Epidermal melanocyte (primary cell): ENCODE data around the gene POLR1E.
"Not testable (repeated sequence)": the region's sequence is repeated elsewhere in the genome, so short reads cannot be mapped to it uniquely, and the experiment has no call there.

Experiments
- DNase-seq: peaks from one replicate; pipeline ENCODE4 v3.0.0; 2011; ENCODE audit warnings: low spot score; ENCODE audit not compliant: insufficient read length

Gene POLR1E

DNA sequence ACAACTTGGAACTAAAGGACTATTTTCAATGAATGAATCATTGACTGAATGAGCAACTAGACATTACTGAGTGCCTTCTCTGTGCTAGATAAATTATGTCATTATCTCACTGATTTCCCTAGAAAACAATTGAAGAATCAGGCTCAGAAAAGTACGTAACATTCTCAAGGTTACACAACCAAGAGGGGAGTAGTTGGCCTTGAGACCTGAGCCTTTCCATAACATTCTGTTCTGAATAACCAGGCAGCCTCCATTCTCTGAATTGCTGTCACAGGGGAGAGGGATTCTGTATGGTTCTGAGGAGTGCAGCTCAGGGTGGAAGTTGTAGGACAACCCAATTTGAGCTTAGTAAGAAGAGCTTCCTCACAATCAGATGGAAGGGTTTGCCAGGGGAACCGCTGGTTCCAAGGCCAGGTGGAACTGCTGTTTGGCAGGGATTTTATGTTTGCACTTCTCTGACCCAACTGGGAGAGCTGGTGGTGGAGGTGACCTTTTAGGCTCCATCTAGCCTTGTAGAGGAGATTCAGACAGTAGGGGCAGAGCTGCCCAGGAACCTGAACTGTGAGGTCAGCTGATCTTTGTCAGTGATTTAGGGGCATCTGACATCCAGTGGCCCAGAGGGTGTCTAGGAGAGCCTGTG is 16.3 kb downstream of the POLR1E start:
- DNase-seq = no peak

GRCh38 chr9:37503736-37504135 is 18.0 kb downstream of the POLR1E start:
- no peak for DNase-seq

DNA sequence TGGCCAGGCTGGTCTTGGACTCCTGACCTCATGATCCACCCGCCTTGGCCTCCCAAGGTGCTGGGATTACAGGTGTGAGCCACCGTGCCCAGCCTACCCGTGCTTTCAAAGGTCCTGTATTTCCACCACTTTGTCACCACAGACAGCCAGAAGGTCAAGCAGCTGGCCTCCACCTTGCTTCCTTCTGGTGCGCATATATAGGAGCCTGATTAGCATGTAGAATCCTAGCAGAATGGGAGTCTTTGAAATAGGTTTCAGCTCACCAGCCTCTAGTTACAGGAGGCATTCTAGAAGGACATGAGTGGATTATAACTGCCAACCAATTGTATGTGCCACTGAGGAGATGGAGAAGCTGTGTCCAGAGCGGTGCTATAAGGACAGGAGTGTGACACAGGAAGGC is 18.9 kb downstream of the POLR1E start:
- DNase-seq = no peak

DNA sequence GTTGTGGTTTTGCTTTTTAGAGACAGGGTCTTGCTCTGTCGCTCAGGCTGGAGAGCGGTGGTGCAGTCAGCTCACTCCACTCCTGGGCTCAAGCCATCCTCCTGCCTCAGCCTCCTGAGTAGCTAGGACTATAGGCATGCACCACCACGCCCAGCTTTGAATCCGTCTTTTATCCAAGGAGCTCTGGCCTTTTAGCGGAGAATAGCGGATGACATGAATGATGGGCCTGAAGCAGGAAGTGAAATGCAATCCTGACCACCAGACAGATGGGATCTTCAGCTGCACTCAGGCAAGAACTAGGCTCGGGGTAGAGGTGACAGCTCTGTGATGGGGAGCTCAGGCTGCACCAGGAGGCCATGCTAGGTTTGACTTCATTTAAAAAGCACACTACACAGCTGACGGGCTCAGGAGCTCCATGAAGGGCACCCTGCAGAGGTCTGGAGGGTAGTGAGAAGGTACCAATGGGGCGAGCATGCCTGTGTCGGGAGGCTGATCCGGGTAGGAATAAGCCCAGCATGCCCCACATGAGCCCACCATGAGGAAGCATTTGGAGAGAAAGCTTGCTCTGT is 21.9 kb downstream of the POLR1E start:
- no peak for DNase-seq

DNA sequence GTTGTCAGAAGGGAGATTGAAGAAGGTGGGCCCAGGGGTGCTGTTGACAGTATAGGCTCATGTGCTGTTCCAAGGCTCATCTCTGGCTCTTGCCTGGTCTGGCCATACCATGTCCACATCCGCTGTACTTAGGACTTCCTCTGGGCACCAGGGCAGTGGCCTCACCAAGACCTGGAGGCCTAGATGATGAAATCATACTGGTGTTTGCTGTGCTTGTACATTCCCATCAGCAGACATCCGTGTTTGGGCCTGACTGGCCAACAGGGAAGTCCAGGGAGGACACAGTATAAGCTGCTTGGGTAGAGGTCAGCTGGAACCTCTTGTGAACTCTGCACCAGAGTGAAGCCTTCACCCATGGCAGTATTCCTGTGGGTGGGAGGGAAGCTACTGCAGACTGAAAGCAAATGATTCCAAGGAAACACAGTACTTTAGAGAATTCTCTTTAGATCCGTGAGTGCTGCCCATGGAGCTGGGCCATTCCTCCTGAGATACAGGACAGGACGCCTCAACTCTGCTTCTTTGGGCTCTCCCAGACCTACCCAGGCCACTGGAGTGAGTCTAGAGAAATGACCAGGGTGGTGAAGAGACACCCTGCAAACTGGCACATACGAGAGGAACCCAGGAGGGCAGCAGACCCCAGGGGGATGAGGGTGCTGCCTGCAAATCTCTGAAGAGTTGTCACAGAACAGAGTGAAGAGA is 22.5 kb downstream of the POLR1E start:
- DNase-seq = no peak

GRCh38 chr9:37508834-37509206 is 23.1 kb downstream of the POLR1E start:
- DNase-seq = no peak

- no peak for DNase-seq
Observed at GRCh38 chr9:37509536-37509935, 23.8 kb downstream of the POLR1E start.

DNA sequence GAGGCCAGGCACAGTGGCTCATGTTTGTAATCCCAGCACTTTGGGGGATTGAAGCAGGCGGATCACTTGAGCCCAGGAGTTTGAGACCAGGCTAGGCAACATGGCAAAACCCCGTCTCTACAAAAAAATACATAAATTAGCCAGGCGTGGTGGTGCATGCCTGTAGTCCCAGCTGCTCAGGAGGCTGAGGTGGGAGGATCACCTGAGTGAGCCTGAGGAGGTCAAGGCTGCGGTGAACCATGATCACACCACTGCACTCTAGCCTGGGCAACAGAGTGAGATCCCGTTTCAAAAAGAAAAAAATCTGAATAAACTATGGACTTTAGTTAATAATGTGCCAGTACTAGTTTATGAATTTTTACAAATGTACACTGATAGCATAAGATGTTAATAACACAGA is 24.3 kb downstream of the POLR1E start:
- not testable (repeated sequence) for DNase-seq

GRCh38 chr9:37511016-37512010 is 25.6 kb downstream of the POLR1E start:
- DNase-seq = no peak

GRCh38 chr9:37512437-37512836 is 26.7 kb downstream of the POLR1E start:
- DNase-seq = no peak

DNA sequence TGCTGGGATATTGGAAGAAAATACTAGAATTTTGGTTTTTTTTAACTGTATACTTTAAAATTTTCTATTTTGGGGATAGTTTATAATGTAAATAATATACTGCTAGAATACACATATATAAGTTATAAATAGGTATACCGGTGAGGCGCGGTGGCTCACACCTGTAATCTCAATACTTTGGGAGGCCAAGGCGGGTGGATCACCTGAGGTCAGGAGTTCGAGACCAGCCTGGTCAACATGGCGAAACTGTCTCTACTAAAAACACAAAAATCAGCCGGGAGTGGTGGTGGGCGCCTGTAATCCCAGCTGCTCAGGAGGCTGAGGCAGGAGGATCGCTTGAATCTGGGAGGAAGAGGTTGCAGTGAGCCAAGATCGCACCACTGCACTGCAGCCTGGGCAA is 28.7 kb downstream of the POLR1E start:
- DNase-seq = not testable (repeated sequence)

DNA sequence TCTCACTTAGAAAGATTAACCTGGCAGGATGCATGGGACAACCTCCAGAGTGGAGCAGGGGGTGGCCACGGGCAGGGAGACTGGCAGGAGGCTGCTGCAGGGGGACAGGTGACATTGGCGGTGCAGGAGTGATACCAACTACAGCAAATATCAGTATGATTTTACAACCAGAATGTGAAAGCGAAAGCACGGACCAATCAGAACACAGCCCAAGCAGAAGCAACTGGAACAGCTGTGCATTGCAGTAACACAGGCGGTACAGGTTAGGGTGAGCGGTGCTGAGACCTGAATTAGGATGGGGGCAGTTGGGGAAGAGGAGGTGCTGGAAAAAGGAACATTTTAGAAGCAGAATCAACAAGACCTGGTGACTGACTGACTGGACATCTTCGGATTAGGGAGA is 29.3 kb downstream of the POLR1E start:
- DNase-seq = no peak

DNA sequence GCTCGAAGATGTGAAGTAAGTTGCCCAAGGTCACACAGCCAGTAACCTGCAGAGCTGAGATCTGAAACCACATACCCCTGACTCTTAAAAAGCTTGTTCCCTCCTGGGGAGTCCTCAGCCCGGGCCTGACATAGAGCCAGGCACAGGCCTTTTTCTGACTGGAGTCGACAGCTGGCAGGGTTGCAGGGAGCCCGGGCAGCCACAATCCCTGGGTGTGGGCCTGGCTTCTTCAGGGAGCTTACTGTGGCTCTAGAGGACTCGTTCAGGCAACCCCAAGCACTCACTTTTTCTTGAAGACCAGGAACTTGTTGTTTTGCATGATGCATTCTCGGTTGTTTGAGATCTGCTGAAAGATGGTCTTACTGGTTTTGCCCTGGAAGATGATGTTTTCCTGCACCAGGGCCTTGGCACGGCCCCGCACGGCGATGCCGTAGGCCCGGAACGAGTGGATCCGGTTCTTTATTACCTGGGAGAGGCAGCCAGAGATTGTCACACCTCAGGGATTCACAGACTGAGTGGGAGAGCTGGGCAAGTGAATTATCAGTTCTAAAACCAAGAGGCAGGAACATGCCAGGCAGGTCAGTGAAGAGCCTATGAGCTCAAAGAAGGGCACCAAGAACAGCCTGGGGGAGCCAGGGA is 30.0 kb downstream of the POLR1E start:
- DNase-seq = no peak

GRCh38 chr9:37517923-37518322 is 32.2 kb downstream of the POLR1E start:
- DNase-seq = no peak

GRCh38 chr9:37520641-37521040 is 34.9 kb downstream of the POLR1E start:
- DNase-seq = no peak

GRCh38 chr9:37521111-37521510 is 35.4 kb downstream of the POLR1E start:
- DNase-seq = no peak

- no peak for DNase-seq
Observed at GRCh38 chr9:37522971-37523370, 37.2 kb downstream of the POLR1E start.

DNA sequence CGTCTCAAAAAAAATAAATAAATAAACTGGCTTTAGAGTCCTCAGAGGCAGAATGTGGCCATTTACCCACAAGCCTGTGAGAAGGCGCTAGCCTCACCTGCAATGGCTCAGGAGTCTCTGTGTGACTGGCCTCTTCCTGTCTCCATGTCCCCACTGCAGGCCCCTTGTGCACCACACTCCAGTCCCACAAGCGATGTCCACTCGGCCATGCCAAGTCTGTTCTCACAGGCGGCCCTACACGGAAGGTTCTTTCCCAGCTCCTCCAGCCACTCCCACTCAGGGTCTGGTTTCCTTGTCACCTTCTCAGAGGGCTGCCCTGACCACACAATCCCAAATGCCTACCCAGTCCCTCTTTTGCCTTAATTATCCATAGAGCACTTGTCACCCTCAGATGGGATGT is 38.2 kb downstream of the POLR1E start:
- no peak for DNase-seq

DNA sequence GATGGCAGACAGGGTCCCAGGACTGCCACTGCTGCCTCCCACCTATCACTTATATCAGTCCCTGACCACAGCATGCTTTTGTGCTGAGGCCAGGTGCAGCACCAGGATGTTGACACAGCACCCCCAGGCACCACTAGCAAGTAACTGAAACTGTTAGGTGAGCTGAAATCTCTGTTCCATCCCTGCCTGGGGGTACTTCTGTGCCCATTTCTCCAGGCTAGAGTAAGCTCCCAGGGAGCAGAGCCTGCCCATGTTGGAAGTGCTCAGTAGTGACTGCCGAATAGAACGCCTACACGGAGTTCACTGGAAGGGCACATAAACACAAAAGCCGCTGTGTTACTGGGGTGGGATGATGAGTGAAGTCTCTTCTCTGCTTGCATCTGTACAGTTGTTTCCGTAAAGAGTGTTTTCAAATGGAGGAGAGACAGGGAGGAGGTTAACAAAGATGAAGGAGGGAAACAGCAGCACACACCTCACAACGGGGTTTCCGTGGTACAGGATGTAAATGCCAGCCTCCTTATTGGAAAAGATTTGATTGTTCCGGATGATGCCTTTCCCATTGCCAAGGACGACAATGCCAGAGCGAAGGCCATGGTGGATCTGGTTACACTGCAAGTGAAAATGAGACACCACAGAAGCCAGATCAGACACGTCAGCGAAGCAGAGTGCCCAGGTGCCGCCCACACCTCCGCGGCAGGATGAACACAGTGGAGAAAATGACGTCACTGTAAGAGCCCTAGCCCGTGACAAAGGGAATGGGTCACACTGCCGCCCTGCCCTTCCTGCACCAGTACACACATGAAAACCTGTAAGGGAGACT is 43.1 kb downstream of the POLR1E start:
- no peak for DNase-seq

GRCh38 chr9:37531699-37532098 is 46.0 kb downstream of the POLR1E start:
- no peak for DNase-seq
